MM.1S (cell line): ENCODE measurements around the gene GCC1.
"Not testable (repeated sequence)": the region's sequence is repeated elsewhere in the genome, so short reads cannot be mapped to it uniquely, and the experiment has no call there.

ENCODE experiments used
- CTCF ChIP-seq: fragments of 300-600 bp; sonication (generic); IDR thresholded peaks from 2 replicates; pipeline ENCODE4 v1.5.1; 2016; ENCODE audit warnings: antibody characterized with exemption, low read length, mixed read lengths
- EZH2 ChIP-seq: fragments of 300-600 bp; sonication (generic); optimal IDR thresholded peaks from 2 replicates; pipeline ENCODE3; 2017; ENCODE audit warnings: low read depth, mild to moderate bottlenecking, antibody characterized with exemption, low read length, mixed read lengths

- TF ChIP-seq CTCF, EZH2: not testable (repeated sequence)
Measured at GRCh38 chr7:127568034-127568433, 17.4 kb downstream of the GCC1 start.
